Stimulated activated CD8-positive, alpha-beta memory T cell treated with anti-CD3 and anti-CD28 coated beads, Interleukin-15, amount 100 ng/mL, for 24 hours (primary cell): ENCODE data around the gene CTSD.

Experiments used
- DNase-seq: peaks from one replicate; pipeline ENCODE4 v3.0.0-alpha.2; 2020; ENCODE audit warnings: low read depth

Gene CTSD

DNA sequence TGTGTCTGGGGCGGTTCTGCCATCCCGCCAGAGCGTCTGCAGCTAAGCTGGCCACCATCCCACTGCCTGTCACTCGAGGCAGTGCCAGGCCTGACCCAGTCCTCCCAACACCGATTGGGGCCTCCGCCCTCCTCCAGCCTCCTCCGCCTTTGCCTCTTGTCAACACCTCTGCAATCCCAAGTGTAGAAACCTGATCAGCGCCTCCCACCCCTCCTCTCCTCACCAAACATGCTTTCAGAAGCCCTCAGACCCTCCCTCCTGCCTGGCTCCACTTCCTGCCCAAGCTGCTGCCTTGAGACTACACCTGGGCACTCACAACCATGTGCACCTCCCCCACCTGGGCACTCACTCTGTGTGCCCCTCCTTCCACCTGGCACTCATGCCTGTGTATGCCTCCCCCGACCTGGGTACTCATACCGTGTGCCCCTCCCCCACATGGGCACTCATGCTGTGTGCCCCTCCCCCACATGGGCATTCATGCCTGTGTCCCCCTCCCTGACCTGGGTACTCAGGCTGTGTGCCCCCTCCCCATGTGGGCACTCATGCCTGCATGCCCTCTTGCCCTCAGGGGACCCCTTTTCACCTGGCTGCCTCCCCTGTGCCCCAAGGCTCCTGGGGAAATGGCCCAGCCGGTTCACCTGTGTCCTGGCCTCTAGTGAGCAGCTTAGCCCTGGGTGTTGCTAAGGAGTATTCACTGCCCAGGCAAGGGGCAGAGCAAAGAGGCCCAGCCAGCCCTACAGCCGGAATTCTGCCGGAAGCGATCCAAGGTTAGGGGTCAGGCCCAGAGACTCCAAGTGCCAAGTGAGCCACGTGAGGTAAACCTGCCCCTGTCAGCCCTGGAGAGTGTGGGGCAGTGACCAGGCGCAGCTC, 7.8 kb downstream of the CTSD start:
- DNase-seq = no peak

DNA sequence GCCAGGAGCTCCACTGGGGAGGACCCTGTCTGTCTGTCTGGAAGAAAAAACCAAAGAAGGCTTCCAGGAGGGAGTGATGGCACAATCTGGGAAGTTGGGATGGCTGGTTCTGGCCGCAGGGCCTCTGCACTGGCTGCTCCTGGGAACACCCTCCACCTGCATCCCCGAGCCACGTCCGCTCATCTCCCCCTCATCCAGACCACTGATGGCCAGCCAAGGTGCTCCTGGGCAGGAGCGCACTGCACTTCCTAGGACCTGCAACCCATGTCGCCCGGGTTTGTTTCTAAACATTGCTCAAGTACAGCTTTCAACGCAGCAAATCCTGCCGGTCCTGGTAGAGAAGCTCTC, 8.4 kb downstream of the CTSD start:
- DNase-seq = no peak

DNA sequence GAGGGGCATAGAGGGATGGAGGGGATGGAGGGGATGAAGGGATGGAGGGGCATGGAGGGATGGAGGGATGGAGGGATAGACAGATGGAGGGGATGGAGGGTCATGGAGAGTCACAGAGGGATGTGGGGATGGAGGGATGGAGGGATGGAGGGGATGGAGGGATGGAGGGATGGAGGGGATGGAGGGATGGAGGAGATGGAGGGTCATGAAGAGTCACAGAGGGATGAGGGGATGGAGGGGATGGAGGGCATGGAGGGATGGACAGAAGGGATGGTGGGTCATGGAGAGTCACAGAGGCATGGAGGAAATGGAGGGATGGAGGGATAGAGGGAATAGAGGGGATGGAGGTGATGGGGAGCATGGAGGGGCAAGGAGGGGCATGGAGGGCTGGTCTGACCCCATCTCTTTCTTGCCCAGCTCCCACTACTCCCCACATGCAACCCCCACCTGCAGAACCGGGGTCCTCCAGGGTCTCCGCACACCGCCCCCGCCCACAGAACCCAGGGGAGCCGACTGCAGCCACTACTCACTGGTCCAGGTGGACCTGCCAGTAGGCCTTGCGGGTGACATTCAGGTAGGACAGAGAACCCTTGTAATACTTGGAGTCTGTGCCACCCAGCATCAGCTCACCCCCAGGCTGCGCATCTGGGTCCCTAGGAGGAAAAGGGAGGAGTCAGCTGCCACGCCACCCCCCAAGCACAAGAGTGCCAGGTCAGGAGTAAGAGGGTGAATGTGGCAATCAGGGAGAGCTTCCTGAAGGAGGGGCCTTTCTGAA, 9.2 kb downstream of the CTSD start:
- DNase-seq = no peak

DNA sequence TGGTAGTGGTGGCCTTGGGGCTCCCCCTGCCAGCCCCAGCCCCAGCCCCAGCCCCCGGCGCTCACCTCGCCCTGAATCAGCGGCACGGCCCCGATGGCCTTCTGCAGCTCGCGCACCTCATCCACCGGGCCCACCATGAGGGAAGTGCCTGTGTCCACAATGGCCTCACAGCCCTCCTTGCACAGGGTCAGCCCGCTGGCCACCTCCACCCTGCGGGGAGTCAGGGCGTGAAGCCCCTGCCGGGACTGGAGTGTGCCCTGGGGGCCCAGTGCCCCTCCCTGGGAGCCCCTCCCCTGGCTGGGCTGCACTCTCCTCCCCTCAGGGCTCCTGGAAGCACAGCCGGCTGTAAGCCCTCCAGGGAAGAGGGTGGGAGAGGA, 9.8 kb downstream of the CTSD start:
- DNase-seq = no peak

DNA sequence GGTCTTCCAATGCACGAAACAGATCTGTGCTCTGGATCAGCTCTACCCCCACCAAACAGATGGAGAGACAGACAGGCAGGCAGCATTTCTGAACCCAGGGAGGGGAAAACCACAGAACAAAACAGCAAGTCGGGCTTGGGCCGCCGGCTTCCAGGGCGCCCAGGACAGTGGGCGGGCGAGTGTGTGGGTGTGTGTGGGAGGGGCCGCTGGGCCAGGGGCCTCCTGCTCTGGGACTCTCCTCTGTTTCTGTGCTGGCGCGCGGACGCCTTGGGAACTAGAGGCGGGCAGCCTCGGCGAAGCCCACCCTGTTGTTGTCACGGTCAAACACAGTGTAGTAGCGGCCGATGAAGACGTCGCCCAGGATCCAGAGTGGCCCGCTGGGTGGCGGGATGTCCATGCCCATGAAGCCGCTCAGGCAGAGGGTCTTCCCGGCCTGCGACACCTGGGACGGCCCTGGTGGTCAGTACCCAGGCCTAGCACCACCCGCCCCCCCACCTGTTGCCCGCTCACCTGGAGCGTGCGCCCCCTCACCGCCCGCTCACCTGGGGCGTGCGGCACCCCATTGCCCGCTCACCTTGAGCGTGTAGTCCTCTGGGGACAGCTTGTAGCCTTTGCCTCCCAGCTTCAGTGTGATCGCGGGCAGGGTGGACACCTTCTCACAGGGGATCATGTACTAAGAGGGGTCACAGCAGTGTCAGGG, 10.3 kb downstream of the CTSD start:
- no peak for DNase-seq

DNA sequence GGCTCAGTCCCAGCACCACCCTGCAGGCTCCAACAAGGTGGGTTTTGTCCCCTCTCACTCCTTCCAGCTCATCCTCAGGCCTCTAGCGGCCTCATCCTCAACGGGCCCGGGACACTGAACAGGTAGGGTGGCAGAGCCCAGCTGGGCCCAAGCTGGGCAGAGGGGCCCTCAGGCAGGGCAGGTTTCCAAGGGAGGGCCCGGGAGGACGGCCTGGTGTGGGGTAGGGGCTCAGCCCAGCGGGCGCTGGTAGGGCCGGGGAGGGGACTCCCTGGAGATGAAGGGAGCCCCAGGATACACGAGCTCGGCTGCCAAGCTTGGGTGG, 10.9 kb downstream of the CTSD start:
- no peak for DNase-seq

DNA sequence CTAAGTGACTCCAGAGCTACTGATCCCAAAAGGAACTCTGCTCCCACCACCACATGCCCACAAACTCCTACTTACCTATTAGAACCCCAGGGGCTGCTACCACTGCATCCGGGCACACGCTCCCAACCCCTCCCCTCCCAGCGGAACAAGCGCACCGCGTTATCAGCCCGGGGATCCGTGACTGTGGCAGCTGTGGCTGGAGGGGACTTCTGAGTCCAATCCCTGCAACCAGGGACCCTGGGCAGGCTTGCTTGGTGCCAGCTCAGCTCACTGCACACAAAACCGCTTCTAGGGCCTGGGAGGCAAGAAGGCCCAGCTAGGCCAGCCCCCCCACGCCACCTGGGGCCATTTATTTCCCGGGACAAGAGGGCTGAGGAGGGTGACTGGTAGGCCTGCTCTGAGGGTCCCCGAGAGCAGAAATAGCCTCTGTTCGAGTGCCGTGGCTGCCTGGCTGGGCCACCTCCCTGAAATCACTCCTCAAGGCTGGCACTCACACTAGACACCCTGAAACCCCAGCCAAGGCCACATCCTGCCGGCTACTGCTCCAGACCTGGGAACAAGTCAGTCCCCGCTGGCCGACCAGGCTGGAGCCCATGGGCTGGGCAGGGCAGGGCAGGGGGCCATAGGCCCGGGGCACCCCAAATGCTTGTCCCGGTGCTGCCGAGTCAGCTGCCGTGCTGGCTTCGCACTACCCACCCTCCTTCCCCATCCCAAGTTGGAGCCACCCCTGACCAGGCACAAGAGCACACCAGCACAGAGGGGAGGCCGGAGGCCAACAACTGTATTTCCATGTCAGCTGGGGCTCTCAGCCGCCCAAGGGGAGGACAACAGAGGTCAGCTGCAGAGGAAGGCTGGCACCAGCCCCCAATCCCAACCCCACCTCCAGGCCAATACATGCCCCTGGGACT, 11.5 kb downstream of the CTSD start:
- no peak for DNase-seq

DNA sequence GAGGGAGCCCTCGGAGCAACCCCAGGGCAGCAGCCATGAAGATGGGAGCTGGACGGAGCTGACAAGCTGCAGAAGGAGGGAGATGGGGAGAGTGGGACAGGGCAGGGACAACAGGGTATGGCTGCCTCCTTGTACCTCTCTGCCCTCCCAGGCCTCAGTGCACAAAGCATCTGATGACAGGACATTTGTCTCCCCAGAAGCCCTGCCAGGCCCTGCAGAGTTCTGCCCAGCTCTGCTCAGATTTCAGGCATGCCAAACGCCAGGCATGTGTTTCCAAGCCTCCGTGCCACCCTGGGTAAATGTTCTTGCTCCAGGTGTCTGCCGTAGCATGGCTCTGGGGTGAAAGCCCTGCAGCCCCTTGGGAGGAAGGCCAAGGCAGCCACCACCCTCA, 12.2 kb downstream of the CTSD start:
- DNase-seq = no peak

DNA sequence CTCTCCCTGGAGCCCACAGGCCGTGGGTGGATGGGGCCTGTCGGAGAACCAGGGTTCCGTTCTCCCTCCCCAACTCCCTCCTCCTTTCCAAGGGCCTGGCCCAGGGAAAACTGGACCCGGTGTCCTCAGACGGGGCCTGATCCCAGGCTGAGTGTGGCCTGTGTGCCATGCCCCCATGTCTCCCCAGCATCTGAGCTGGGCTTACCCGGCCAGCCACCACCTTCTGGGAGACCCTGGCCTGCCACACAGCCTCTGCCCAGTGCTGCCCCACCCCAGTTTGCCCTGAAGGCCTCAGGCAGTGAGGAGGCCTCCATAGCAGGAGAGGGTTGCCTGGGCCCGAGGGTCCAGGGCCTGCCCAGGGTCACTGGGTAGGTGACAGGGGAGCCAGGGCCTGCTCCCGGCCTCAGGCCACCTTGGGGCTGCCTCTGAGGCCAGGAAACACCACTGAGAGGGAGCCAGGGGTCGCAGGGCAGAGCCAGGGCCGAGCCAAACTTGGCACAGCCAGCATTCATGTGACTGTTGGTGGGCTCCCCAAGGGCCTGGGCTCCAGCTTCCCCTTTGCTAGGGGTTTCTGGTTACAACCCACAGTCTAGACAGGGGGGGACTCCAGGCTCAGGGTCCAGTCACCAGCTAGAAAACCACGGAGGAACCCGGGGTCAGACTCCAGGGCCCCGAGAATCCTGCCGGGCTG, 12.7 kb downstream of the CTSD start:
- no peak for DNase-seq

DNA sequence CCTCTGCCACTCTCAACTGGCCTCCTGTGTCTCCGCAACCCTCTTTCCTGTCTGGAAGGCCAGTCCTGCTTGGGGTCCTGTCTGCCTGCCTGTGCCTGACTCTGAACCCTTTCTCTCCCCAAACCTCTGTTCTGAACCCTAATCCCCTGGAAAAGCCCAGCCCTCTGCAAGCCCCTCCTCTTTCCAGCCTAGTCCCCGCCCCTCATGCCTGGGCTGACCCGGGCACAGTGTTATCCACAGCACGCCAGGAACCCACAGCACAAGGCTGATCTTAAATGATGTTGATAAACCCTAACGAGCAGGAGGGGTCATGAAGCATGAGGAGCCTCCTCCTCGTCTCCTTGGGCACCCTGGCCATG, 13.3 kb downstream of the CTSD start, which contains the start of gene IFITM10:
Gene IFITM10 (minus strand): TSS at position 115 of the 359 bp plus-strand sequence. CDS start 153 bp downstream, outside the sequence.
- no peak for DNase-seq

DNA sequence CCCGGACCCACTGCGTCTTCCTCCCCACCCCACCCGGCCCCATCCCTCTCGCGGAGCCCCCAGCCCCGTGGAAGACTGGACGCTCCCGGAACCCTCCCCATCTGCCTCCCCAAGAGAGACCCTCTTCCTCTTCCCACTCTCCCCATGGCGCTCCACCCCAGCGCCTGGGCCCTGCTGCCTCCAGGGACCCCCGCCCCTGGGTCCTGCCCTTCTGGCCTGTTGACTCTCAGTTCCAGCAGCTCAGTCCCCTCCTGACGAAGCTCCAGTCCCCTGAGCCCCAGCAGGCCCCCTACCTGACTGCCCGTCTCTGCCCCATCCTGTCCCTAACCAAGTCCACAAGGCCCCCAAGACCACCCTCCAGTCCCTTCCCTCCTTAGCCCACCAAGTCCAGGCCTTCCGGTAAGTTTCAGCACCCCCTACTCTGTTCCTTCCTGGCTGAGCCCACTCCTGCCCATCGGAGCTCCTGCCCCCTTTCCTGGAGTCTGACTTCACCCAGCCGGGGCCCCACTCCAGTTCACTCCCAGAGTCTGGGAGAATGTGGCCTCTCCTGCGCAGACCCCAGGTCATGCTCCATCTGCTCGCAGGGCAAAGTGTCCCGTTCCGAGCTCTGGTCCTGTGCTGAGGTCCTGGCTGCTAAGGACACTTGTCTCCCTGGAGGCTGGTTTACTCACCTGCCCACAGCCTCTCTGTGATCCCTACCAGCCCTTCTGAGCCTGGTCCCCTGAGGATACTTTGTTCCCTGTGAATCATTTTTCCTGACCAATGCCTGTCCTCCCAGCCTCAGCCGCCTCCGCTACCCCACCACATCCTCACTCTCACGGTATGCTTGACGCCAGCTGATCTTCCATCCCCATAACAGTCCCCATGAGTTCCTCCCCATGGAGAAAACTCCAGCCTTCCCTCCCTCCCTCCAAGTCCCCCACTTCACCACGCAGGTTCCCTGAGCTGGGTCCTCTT, 14.1 kb downstream of the CTSD start:
- DNase-seq = no peak

DNA sequence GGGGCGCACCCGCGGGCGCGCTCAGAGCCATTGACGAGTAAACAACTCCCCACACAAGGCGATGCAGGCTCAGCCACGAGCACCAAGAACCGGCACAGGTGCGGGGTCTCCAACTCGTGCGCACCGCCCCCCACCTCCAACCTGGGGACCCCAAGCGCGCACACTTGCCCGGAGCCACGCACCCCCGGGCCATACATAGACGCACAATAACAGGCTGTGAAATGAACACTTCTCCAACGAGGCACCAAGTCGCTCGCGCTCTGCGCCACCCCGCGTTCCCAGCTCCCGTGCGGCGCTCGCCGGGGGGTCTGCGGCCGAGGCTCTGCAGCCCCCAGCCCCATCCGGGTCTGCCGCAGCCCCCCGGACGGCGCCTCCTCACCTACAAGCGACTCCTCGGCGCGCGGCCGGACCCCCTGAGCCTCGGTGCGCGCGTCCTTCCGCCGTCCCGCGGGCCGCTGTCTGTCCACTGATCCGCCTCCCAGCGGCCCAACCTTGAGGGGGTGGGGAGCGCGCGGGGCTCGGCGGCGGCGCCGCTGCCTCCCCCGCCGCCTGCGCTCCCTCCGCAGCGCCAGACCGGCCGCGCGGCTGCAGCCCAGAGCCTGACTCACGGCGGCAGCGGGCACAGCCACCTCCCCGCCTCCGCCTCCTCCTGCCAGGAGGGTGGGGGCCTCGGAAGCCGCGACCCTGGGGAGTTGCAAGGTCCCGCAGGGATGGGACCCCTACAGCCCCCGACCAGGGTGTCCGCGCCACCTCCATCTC, 14.9 kb downstream of the CTSD start:
- no peak for DNase-seq

DNA sequence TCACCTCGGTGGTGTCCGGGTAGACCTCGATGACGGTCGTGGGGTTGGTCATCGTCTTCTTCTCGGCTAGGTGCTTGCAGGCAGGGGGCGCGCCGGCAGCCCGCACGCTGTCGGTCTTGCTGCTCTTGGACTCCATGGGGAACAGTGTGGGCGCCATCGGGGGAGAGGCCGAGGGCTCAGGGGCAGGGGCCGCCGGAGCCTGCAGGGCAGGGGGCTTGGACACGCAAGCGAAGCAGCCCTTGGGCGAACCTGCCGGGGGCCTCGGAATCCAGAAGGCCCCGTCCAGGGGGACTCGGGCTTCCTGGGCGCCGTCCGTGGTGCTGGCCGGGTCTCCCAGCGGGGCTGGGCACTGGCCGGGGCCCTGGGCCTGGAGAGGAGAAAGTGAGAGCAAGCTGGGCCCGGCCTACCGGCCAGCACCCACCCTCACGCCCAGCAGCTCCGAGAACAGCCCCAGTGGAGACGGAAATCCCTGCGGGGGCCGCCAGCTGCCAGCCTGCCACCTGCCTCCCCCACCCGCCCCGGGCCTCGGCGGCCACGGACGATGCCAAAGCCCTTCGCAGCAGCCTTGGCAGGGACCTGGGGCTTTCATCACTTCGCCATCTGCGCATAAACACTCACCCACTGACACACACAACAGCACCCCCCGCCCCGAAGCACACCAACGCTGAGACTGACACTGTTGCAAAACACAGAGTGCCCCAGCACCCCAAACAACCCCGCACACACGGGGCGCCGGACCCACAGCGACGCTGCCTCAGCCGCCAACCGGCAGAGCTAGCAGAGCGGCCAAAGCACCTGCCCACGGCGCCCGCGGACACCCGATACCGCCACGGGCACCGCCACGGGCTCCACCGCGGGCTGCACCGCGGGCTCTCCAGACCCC, 15.7 kb downstream of the CTSD start:
- no peak for DNase-seq

DNA sequence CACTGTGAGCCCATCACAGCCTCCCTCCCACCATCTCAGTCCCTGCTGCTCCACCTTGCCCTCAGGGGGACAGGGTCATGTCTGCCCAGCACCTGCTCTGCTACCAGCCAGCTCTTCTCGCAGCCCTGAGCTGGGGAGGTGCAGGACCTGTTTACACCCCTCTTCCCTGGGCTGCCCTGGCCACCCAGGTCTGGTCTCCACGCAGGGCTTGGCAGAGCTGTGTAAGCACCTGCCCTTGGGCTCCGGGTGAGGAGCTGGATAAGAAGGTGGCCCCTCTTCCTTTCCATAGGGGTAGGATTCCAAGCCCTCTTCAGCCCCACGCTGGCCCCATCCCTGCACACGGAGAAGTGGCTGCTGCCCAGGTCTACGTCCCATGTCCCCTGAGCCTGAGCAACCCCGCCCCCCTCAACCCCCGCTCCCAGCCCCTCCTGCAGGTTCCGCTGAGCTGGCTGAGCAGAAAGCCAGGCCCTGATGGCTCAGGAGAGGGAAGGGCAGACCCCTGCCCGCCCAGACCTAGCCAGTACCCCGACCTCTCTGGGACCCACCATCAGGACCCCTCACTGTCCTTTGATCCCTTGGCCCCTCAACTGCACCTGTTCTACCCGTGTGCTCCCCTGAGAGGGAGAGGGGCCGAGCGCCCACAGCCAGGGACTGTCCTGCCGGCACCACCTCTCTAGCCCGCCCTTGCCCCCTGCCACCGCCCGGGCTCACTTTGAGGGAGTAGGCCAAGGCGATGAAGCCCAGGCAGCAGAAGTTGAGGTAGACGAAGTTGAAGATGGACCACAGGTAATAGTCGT, 16.6 kb downstream of the CTSD start:
- DNase-seq = no peak

DNA sequence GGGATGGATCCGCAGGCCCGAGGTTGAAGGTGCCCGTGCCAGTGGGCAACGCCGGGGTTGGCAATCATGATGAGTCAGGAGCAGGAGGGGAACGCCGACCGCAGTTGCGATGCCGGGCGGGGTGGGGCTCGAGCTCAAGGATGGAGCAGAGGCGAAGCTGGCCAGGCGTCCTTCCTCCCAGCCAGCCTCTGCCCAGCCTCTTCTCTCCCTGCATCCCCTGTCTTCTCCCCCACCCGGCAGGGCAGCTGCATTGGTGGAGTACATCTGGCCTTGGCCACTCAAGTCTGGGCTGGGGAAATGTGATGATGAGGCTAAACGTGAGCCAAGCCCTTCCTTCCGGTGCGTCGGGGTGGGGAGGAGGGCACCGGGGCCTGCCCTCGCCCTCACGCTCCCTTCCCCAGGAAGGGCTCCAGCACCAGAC, 17.2 kb downstream of the CTSD start:
- no peak for DNase-seq

DNA sequence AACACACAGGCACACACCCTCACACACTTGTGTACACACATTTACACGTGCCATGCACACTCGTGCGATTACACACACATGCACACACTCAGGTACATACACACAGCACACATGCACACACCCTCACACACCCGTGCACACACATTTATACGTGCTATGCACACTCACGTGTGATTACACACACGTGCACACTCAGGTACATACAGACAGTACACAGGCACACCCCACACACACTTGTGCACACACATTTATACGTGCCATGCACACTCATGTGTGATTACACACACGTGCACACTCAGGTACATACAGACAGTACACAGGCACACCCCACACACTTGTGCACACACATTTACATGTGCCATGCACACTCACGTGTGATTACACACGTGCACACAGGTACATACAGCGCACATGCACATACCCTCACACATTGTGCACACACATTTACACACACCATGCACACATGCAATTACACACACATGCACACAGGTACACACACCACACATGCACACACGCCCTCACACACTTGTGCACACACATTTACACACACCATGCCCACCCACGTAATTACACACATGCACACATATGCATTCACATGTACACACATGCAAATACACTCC, 17.9 kb downstream of the CTSD start:
- no peak for DNase-seq
